NOMO-1 (cell line): ENCODE measurements around the gene CCDC195.

ENCODE experiments used
- DNase-seq, 2 experiments: peaks; one replicate each; lab custom pipeline; 2025; ENCODE audit not compliant: unreplicated experiment in 2 of 2; lab: John Stamatoyannopoulos, UW

The CCDC195 gene, protein sequence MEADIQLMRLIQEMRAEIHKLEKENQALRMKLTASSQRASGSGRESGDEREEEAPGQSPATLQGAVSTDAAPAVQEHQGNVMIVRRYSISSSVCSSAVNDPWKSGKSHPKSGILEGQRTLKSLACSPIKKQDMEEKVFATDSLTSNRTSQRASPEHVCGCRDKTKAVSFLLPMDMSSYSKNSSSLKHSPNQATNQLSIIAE

GRCh38 chr2:224716201-224716600, at the start of gene CCDC195:
Gene CCDC195 (minus strand): TSS chr2:224716365. CDS start chr2:224716365, 0 bp downstream.
- no peak for DNase-seq

- DNase-seq = no peak
Measured at GRCh38 chr2:224764565-224765236, 48.5 kb upstream of the CCDC195 start.

- DNase-seq = no peak
Measured at GRCh38 chr2:224757934-224758548, 41.9 kb upstream of the CCDC195 start.

DNA sequence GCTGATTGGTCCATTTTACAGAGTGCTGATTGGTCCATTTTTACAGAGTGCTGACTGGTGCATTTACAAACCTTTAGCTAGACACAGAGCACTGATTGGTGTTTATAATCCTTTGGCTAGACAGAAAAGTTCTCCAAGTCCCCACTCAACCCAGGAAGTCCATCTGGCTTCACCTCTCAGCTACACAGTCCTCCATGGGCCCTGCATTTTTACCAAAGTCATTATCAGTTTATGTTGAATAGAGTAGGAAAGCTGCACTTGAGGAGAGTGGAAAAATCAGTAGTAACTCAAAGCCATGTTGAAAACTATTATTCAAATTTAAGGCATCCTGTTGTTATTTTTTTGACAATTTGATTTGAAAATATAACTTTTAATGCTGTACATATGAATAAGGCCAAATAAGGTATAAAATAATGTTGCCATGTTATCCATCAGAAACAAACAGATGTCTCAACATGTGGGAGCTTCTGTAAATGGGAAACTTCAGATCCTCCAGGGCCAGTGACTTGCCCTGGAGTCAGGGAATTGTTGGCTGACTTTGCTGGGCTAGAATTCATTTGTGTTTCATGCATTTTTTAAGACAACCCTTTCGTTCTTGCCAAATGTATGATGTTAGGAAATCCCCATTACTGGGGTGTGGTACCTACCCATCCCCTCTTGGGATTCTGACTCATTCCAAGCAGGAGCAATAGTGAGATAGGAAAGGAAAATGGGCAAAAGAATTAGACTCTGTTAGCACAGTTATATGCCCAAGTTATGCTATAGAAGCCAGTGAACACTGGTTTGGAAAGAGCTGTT, 37.8 kb upstream of the CCDC195 start:
- DNase-seq = no peak

GRCh38 chr2:224751996-224752698, 36.0 kb upstream of the CCDC195 start:
- DNase-seq = peak in 1 of 2 experiments; percentile 26

- no peak for DNase-seq
Measured at GRCh38 chr2:224749136-224749535, 33.0 kb upstream of the CCDC195 start.

GRCh38 chr2:224747765-224748164, 31.6 kb upstream of the CCDC195 start:
- DNase-seq = no peak

GRCh38 chr2:224736227-224736626, 20.1 kb upstream of the CCDC195 start:
- DNase-seq = no peak

GRCh38 chr2:224734949-224735348, 18.8 kb upstream of the CCDC195 start:
- DNase-seq = no peak

DNA sequence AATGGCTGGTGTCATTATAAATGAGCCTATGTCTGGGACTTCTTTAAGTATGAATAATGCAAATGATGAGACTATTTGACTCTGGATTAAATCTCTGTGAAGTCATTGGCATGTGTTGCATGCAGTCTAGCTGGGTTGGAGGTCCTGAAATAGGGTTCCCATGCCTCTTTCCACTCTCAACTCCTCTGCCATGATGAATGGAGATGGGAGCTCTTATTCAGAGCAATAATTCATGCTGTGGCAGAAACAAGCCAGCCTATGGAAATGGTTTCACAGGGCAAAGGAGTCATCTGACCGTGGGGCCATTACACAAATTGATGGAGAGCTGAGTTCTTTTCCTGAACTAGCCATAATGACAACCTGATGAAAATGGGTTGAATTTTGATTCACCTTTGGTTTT, 15.5 kb upstream of the CCDC195 start:
- no peak for DNase-seq

GRCh38 chr2:224729435-224729834, 13.3 kb upstream of the CCDC195 start:
- no peak for DNase-seq

GRCh38 chr2:224724331-224724730, 8.2 kb upstream of the CCDC195 start:
- no peak for DNase-seq

GRCh38 chr2:224723586-224724217, 7.5 kb upstream of the CCDC195 start:
- peak in 1 of 2 experiments; percentile 53 for DNase-seq

DNA sequence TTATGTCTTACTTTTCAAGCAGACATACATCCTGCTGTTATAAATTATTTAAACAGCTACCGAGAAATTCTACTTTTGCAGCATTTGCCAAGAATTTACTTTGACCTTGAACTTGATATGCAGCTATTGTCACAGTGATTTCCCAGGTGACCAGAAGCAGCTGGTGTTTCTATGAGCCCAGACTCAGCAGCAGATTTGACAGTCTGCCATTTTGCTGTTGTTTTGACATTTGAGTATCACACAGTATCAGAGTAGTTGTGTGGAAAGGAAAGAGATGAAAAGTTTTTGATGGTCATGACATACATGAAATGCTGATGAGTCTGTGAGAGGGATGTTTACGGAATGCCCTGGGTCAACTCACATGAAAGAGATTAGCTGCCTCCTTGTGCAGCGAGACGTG, 6.6 kb upstream of the CCDC195 start:
- DNase-seq = no peak

GRCh38 chr2:224722250-224722649, 6.1 kb upstream of the CCDC195 start:
- DNase-seq = no peak

DNA sequence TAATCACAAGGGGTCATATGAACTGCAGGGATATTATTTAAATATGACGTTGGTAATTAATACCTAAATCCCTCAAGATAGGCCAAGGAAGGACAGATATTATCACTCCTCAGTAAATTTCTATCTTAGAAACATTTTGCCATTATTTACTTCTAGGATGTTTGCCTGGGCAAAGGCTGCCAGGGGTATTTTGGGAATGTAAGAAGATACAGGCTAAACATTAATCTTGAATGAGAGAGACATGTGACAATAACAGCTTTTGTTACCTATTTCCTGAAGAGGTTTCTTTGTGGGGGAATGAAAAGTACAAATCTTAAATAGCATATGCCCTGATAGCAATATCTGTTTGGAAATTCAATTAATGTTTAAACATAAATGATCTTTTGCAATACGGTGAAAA, 756 bp upstream of the CCDC195 start:
- DNase-seq = no peak

DNA sequence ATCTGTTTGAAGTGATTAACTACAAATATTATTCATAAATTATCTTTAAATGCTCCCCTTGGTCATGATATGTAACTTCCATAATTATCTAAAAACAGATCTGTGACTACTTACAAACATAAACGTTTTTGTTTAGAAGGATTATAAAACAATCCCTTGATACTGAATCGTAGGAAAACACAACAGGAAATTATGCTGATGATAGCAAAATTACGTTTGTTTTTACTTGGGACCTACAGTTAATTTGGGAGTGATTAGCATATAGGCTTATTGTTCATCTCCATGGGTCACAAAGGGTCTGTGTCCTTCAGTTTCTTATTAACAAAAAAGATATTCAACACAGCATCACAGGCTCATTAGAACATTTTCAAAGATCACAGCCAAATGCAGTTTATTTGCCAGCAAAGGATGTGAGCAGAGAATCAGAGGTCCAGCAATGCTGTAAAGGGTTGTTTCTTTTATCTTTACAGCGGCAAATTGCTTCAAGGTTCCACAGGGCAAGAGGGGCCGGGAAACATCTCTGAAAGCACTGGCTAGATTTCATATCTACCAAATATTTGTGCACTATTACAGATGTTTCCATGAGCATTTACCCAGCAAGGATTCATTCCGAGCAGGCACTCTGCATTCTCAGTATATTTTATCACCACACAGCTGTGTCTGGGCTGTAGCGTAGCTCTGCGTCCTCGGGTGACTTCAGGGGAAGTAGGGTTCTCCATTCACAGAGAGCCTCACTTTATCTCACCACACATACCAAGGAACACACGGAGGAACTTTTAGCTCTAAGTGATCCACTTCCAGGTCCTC, 4.1 kb downstream of the CCDC195 start:
- DNase-seq = no peak

- DNase-seq = no peak
Measured at GRCh38 chr2:224711381-224711780, 4.8 kb downstream of the CCDC195 start.

DNA sequence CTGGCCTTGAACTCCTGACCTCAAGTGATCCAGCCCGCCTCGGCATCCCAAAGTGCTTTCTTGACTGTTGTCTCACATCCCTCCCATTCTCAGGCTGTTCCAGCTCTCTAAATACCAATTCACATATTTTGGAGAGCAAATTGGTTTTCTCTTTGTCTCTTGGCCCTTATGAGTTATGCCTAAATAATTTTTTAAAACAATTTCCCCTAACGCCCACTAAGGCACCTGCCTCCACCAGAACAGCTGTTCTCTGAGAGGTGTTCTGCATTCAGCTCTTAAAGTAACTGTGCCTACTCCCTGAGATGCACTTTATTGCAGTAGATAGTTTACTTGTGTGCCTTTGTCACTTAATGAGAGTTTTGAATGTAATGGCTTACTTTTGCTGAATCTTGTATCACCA, 6.9 kb downstream of the CCDC195 start:
- no peak for DNase-seq
